ENCODE data around the gene PRKCE. TPM values are rescaled to one million over a fixed set of nuclear protein-coding genes. Genes with fewer than 3 reads are reported as not detected.

The PRKCE gene
- total and polyA plus RNA-seq, 2 of the 8 experiments (the other 6 are each of a cell fraction or from before 2014, with no cell fraction given) = 0.54 to 2.1 TPM

DNA sequence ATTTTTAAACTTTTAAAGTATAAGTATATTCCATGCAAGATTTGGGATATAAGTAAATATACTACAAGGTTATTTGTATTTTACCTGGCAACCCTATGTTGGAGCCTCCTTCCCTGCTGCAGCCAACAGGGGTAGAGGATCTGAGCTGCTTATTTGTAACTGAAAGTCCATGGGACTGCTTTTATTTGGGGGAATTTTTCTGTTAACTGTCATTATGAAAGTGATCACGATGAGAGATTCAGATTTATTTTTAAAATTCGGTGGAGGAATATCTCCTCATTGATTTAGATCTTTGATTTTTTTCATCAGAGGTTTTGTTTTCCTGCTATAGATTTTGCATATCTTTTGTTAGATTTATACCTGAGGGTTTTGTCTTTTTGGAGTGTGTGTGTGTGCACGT lies 215.9 kb downstream of the PRKCE start:
- Histone ChIP-seq H2BK120ac (replicated peaks; ENCODE audit: low read depth, low read length) (no peak overlapping the region), H3K23me2 (ENCODE audit: low read depth, low read length) (no peaks in the 10 kb centered on the region), H2AFZ (ENCODE audit: low read length) (no peak overlapping the region), H3K79me1 (ENCODE audit: low read depth, low read length) (no peaks in the 10 kb centered on the region), H4K5ac (ENCODE audit: insufficient read length, low read depth, low read length) (no peak overlapping the region), H3K27ac (ENCODE audit: low read depth, low read length) (no peak overlapping the region), H2AK5ac (ENCODE audit: low read depth, low read length) (no peak overlapping the region), H4K91ac (replicated peaks; ENCODE audit: insufficient read length, low read length) (no peak overlapping the region), H3K18ac (ENCODE audit: extremely low read depth, low read length) (no peak overlapping the region), H3K9ac (replicated peaks in 1 of 4; ENCODE audit: extremely low read depth in 1 of 4, low read depth in 3 of 4, low read length in 3 of 4) (no peak overlapping the region), H3K9me3 (ENCODE audit: insufficient read depth in 2 of 2, low read depth in 1 of 2, low read length in 1 of 2) (no peaks in the 10 kb centered on the region), H3K27me3 (replicated peaks in 1 of 4; ENCODE audit: control insufficient read depth in 3 of 4, extremely low read depth in 1 of 4, insufficient read depth in 3 of 4, low read length in 3 of 4) (no peaks in the 10 kb centered on the region), H3K4me3 (ENCODE audit: extremely low read depth in 1 of 4, insufficient read depth in 2 of 4, low read depth in 3 of 4, low read length in 4 of 4) (no peak overlapping the region), H3K4me1 (replicated peaks in 1 of 4; ENCODE audit: control insufficient read depth in 3 of 4, insufficient read depth in 4 of 4, low read length in 3 of 4) (peaks cover 0 to 5% (median 0%) of the 10 kb centered on the region in 4 experiments; a peak in 2 of 7 replicates), H3K4me2 (ENCODE audit: insufficient read depth in 1 of 2, low read depth in 2 of 2, low read length in 2 of 2) (no peak overlapping the region), H3K56ac (replicated peaks; ENCODE audit: insufficient read length, low read depth, low read length) (no peak overlapping the region), H3K23ac (ENCODE audit: insufficient read length) (no peak overlapping the region), H2BK5ac (ENCODE audit: low read depth, low read length) (no peak overlapping the region), H2BK20ac (ENCODE audit: low read length) (no peak overlapping the region), H3K14ac (ENCODE audit: insufficient read length) (no peak overlapping the region), H4K20me1 (replicated peaks in 1 of 2; ENCODE audit: control insufficient read depth in 1 of 2, insufficient read depth in 2 of 2, low read length in 2 of 2) (no peaks in the 10 kb centered on the region), H3K4ac (replicated peaks; ENCODE audit: insufficient read length, low read depth, low read length) (no peak overlapping the region), H3K36me3 (ENCODE audit: control insufficient read depth in 2 of 4, insufficient read depth in 4 of 4, low read length in 3 of 4) (no peaks in the 10 kb centered on the region), H2BK12ac (ENCODE audit: low read depth, low read length) (no peak overlapping the region), H4K8ac (ENCODE audit: extremely low read depth, insufficient read depth, low read length) (no peak overlapping the region), H3K79me2 (ENCODE audit: control insufficient read depth in 1 of 2, insufficient read depth in 2 of 2, low read length in 2 of 2) (no peaks in the 10 kb centered on the region), H2BK15ac (ENCODE audit: low read length) (no peak overlapping the region)
- no peak for TF ChIP-seq RFX5 (IDR thresholded peaks at IDR 0.05; ENCODE audit: borderline replicate concordance, low read depth, low read length)
- TF ChIP-seq TEAD4 (IDR thresholded peaks at IDR 0.05; ENCODE audit: low read depth, low read length) = no peak
- no peak for TF ChIP-seq SUZ12 (IDR thresholded peaks at IDR 0.05; ENCODE audit: low read length)
- no peak for TF ChIP-seq BCL11A (IDR thresholded peaks at IDR 0.05; ENCODE audit: low read depth in 2 of 2, low read length in 2 of 2)
- no peak for TF ChIP-seq POLR2AphosphoS5 (IDR thresholded peaks at IDR 0.05; ENCODE audit: low read depth, low read length)
- no peak for TF ChIP-seq KDM4A (IDR thresholded peaks at IDR 0.05; ENCODE audit: low read depth, low read length, severe bottlenecking)
- DNase-seq (ENCODE audit: low read depth in 1 of 2, low spot score in 2 of 2) (no peak), FAIRE-seq (no peak)
- POLR2A ChIA-PET (ENCODE audit: partially characterized antibody) = no interaction called here
- 83% methylated on average over 3 of the region's 3 CpGs; no CpG with 5 or more reads in 1 of the 2 experiments for whole genome bisulfite sequencing, 2 experiments (ENCODE audit: extremely low coverage in 1 of 2, insufficient coverage in 1 of 2, insufficient read length in 1 of 2, insufficient replicate concordance in 2 of 2, low coverage in 1 of 2, low lambda C conversion rate in 2 of 2, missing lambda C conversion rate in 1 of 2)
- CTCF ChIA-PET (ENCODE audit: partially characterized antibody) = interaction anchor here (0.6 to 1.5 kb wide), 3 partner anchors 21 to 956 kb away, joined by 3 to 5 read pairs (median 4); no protein-coding TSS in a partner anchor
